WTC11 (cell line): ENCODE results near the gene KBTBD8. TPM values are rescaled to one million over a fixed set of nuclear protein-coding genes. Genes with fewer than 3 reads are reported as not detected.

Source experiments
- ATAC-seq: fragments of 200-7000 bp; cut with Tn5 transposase; 2 replicates; pipeline ENCODE4 v1.10.0; 2021; ENCODE audit warnings: mild to moderate bottlenecking, moderate library complexity
- CTCF ChIA-PET: fragments of 300-600 bp; sonication (Branson Sonifier 250); formaldehyde crosslinking; loops from one replicate; lab custom pipeline; 2021; ENCODE audit warnings: antibody characterized with exemption; lab: Charles Lee
- POLR2A ChIA-PET: fragments of 350-600 bp; sonication (Branson Sonifier 250); formaldehyde crosslinking; loops from one replicate; lab custom pipeline; 2021; ENCODE audit warnings: antibody characterized with exemption; lab: Charles Lee
- DNase-seq: peaks from one replicate; pipeline ENCODE4 v3.0.0; 2021; ENCODE audit warnings: low spot score
- H3K27ac Mint-ChIP-seq: 2 replicates; pipeline ENCODE4 v1.8.0; 2021; ENCODE audit warnings: mixed read lengths
- H3K27me3 Mint-ChIP-seq: 2 replicates; pipeline ENCODE4 v1.8.0; 2021; ENCODE audit warnings: low read depth, mild to moderate bottlenecking, moderate library complexity, mixed read lengths
- H3K36me3 Mint-ChIP-seq: 2 replicates; pipeline ENCODE4 v1.8.0; 2021; ENCODE audit warnings: mixed read lengths
- H3K4me1 Mint-ChIP-seq: 2 replicates; pipeline ENCODE4 v1.8.0; 2022; ENCODE audit warnings: mixed read lengths
- H3K4me3 Mint-ChIP-seq: 2 replicates; pipeline ENCODE4 v1.8.0; 2021; ENCODE audit warnings: mild to moderate bottlenecking, moderate library complexity, mixed read lengths
- H3K9me3 Mint-ChIP-seq: 2 replicates; pipeline ENCODE4 v1.8.0; 2021; ENCODE audit warnings: mixed read lengths
- AR ChIP-seq: fragments of 250-450 bp; sonication (Bioruptor Pico); IDR thresholded peaks from 2 replicates; pipeline ENCODE4 v1.9.0; 2021; ENCODE audit warnings: mild to moderate bottlenecking
- CBFB ChIP-seq: sonication (generic); formaldehyde crosslinking; IDR thresholded peaks from 2 replicates; pipeline ENCODE4 v1.8.1; 2022; ENCODE audit warnings: mild to moderate bottlenecking, low read depth, missing genetic modification reagents
- CREB1 ChIP-seq: sonication (generic); formaldehyde crosslinking; IDR thresholded peaks from 2 replicates; pipeline ENCODE4 v1.8.0; 2023; ENCODE audit warnings: mild to moderate bottlenecking, missing genetic modification reagents
- HMGXB4 ChIP-seq: sonication (generic); formaldehyde crosslinking; IDR thresholded peaks from 2 replicates; pipeline ENCODE4 v1.8.1; 2023; ENCODE audit warnings: mild to moderate bottlenecking, moderate library complexity, missing genetic modification reagents
- MLX ChIP-seq: sonication (generic); formaldehyde crosslinking; IDR thresholded peaks from 2 replicates; pipeline ENCODE4 v1.8.1; 2023; ENCODE audit warnings: mild to moderate bottlenecking, missing genetic modification reagents, moderate library complexity
- SMAD3 ChIP-seq: sonication (generic); formaldehyde crosslinking; IDR thresholded peaks from 2 replicates; pipeline ENCODE4 v1.8.0; 2022; ENCODE audit warnings: missing genetic modification reagents, mild to moderate bottlenecking, borderline replicate concordance
- ZBTB21 ChIP-seq: sonication (generic); formaldehyde crosslinking; IDR thresholded peaks from 2 replicates; pipeline ENCODE4 v1.8.1; 2023; ENCODE audit warnings: mild to moderate bottlenecking, missing genetic modification reagents, borderline replicate concordance
- ZNF121 ChIP-seq: sonication (generic); formaldehyde crosslinking; IDR thresholded peaks from 2 replicates; pipeline ENCODE4 v1.8.0; 2023; ENCODE audit warnings: missing genetic modification reagents
- ZNF263 ChIP-seq: sonication (generic); formaldehyde crosslinking; IDR thresholded peaks from 2 replicates; pipeline ENCODE4 v1.8.1; 2022; ENCODE audit warnings: low read depth, mild to moderate bottlenecking, moderate library complexity, missing genetic modification reagents
- ZNF281 ChIP-seq: sonication (generic); formaldehyde crosslinking; IDR thresholded peaks from 2 replicates; pipeline ENCODE4 v1.8.0; 2023; ENCODE audit warnings: mild to moderate bottlenecking, missing genetic modification reagents
- ZNF317 ChIP-seq: sonication (generic); formaldehyde crosslinking; IDR thresholded peaks from 2 replicates; pipeline ENCODE4 v1.8.1; 2023; ENCODE audit warnings: low read depth, mild to moderate bottlenecking, moderate library complexity, missing genetic modification reagents, borderline replicate concordance
- ZNF416 ChIP-seq: fragments of 250-450 bp; sonication (Bioruptor Pico); IDR thresholded peaks from 2 replicates; pipeline ENCODE4 v1.9.0; 2021; ENCODE audit warnings: mild to moderate bottlenecking, inconsistent platforms
- ZNF532 ChIP-seq: fragments of 250-450 bp; sonication (Bioruptor Pico); IDR thresholded peaks from 2 replicates; pipeline ENCODE4 v1.9.0; 2021; ENCODE audit warnings: mild to moderate bottlenecking, borderline replicate concordance
- ZNF671 ChIP-seq: fragments of 250-450 bp; sonication (Bioruptor Pico); IDR thresholded peaks from 2 replicates; pipeline ENCODE4 v1.8.0; 2021; ENCODE audit warnings: mild to moderate bottlenecking
- total RNA-seq: library from RNA; stranded (reverse); gene quantifications from 3 replicates; pipeline ENCODE4 v1.2.3, GENCODE V29; 2021
- TF ChIP-seq, protein P1 (sequence below): sonication (generic); formaldehyde crosslinking; IDR thresholded peaks from 2 replicates; pipeline ENCODE4 v1.8.0; 2022; ENCODE audit warnings: missing genetic modification reagents
- TF ChIP-seq, protein P2 (sequence below): sonication (generic); formaldehyde crosslinking; IDR thresholded peaks from 2 replicates; pipeline ENCODE4 v1.8.1; 2022; ENCODE audit warnings: low read depth, missing genetic modification reagents, borderline replicate concordance

The KBTBD8 gene
- total RNA-seq, 1 experiment from 2014 or later = 15.0 TPM

DNA sequence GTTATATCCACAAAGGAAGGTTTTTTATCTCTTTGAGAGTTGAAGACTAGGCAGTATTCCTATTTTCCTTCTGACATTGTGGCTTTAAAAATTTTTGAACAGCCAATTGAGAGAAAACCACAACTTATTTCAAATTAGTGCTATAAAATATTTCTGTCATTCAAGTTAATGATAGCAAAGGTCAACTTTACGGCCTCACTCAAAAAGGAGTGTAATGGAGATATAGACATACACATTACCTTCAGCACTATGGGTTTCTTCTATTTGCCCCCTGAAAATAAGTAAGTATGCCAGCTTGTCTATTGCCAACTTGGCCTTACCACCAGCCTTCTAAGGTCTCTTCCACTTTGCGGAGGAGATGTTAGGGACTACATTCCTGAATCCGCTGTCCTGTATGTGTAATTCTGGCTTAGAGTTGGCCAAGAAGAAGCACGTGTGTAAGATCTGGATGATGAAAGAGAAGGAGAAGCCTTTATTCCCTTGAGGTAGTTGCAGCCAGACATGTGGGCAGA, 44.1 kb upstream of the KBTBD8 start:
- CTCF ChIA-PET = interaction anchor here (1.3 kb wide), 1 partner anchor 160 kb away, joined by 4 read pairs; no protein-coding TSS in a partner anchor
- H3K4me3 Mint-ChIP-seq = no peak overlapping the region
- no peaks in the 10 kb centered on the region for H3K27me3 Mint-ChIP-seq
- no peak for TF ChIP-seq ZNF416 (CRISPR knock-in tag)
- TF ChIP-seq ZNF532 (CRISPR knock-in tag) = no peak
- TF ChIP-seq ZNF317 (CRISPR knock-in tag) = no peak
- TF ChIP-seq, protein P1, sequence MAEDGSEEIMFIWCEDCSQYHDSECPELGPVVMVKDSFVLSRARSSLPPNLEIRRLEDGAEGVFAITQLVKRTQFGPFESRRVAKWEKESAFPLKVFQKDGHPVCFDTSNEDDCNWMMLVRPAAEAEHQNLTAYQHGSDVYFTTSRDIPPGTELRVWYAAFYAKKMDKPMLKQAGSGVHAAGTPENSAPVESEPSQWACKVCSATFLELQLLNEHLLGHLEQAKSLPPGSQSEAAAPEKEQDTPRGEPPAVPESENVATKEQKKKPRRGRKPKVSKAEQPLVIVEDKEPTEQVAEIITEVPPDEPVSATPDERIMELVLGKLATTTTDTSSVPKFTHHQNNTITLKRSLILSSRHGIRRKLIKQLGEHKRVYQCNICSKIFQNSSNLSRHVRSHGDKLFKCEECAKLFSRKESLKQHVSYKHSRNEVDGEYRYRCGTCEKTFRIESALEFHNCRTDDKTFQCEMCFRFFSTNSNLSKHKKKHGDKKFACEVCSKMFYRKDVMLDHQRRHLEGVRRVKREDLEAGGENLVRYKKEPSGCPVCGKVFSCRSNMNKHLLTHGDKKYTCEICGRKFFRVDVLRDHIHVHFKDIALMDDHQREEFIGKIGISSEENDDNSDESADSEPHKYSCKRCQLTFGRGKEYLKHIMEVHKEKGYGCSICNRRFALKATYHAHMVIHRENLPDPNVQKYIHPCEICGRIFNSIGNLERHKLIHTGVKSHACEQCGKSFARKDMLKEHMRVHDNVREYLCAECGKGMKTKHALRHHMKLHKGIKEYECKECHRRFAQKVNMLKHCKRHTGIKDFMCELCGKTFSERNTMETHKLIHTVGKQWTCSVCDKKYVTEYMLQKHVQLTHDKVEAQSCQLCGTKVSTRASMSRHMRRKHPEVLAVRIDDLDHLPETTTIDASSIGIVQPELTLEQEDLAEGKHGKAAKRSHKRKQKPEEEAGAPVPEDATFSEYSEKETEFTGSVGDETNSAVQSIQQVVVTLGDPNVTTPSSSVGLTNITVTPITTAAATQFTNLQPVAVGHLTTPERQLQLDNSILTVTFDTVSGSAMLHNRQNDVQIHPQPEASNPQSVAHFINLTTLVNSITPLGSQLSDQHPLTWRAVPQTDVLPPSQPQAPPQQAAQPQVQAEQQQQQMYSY = no peak
- TF ChIP-seq, protein P2, sequence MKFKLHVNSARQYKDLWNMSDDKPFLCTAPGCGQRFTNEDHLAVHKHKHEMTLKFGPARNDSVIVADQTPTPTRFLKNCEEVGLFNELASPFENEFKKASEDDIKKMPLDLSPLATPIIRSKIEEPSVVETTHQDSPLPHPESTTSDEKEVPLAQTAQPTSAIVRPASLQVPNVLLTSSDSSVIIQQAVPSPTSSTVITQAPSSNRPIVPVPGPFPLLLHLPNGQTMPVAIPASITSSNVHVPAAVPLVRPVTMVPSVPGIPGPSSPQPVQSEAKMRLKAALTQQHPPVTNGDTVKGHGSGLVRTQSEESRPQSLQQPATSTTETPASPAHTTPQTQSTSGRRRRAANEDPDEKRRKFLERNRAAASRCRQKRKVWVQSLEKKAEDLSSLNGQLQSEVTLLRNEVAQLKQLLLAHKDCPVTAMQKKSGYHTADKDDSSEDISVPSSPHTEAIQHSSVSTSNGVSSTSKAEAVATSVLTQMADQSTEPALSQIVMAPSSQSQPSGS = no peak
- TF ChIP-seq ZBTB21 = no peak
- no peak for TF ChIP-seq ZNF281 (CRISPR knock-in tag)
- TF ChIP-seq CREB1 (CRISPR knock-in tag) = no peak
- peaks cover 4% of the 10 kb centered on the region for H3K4me1 Mint-ChIP-seq
- DNase-seq (no peak), ATAC-seq (no peak)
- no peak overlapping the region for H3K27ac Mint-ChIP-seq
- H3K36me3 Mint-ChIP-seq = no peaks in the 10 kb centered on the region
- POLR2A ChIA-PET = no interaction called here
- no peaks in the 10 kb centered on the region for H3K9me3 Mint-ChIP-seq

- no peaks in the 10 kb centered on the region for H3K36me3 Mint-ChIP-seq
- peaks cover 4% of the 10 kb centered on the region for H3K4me1 Mint-ChIP-seq
- no peak for ATAC-seq
- ChIA-PET POLR2A (no interaction called here), CTCF (interaction anchor here (0.8 to 2.3 kb wide), 2 partner anchors 98 to 157 kb away, joined by 3 to 6 read pairs; no protein-coding TSS in a partner anchor)
- H3K9me3 Mint-ChIP-seq = no peaks in the 10 kb centered on the region
- no peaks in the 10 kb centered on the region for H3K27me3 Mint-ChIP-seq
- no peak overlapping the region for H3K27ac Mint-ChIP-seq
- no peak for DNase-seq
- H3K4me3 Mint-ChIP-seq = no peak overlapping the region
- TF ChIP-seq ZNF263 (CRISPR knock-in tag) = no peak
- TF ChIP-seq HMGXB4 (CRISPR knock-in tag) = no peak
- TF ChIP-seq CBFB (CRISPR knock-in tag) = no peak
- TF ChIP-seq SMAD3 (CRISPR knock-in tag) = no peak
- no peak for TF ChIP-seq ZNF671 (CRISPR knock-in tag)
- TF ChIP-seq ZNF121 (CRISPR knock-in tag) = no peak
- TF ChIP-seq AR = no peak
- no peak for TF ChIP-seq ZBTB21
- no peak for TF ChIP-seq MLX (CRISPR knock-in tag)
Measured at GRCh38 chr3:66956742-66957141, 41.4 kb upstream of the KBTBD8 start.
